Activated T-helper 1 cell treated with anti-CD3 and anti-CD28 coated beads, Interleukin-2, amount 50 U/mL, for 16 hours (primary cell): ENCODE data around the gene LRRC8D.
"Not testable (repeated sequence)": the region's sequence is repeated elsewhere in the genome, so short reads cannot be mapped to it uniquely, and the experiment has no call there.

Source experiments
- DNase-seq, 2 donors: peaks; one replicate each; pipeline ENCODE4 v3.0.0-alpha.2; 2020; ENCODE audit warnings: low read depth in 1 of 2, low spot score in 1 of 2

Gene LRRC8D

DNA sequence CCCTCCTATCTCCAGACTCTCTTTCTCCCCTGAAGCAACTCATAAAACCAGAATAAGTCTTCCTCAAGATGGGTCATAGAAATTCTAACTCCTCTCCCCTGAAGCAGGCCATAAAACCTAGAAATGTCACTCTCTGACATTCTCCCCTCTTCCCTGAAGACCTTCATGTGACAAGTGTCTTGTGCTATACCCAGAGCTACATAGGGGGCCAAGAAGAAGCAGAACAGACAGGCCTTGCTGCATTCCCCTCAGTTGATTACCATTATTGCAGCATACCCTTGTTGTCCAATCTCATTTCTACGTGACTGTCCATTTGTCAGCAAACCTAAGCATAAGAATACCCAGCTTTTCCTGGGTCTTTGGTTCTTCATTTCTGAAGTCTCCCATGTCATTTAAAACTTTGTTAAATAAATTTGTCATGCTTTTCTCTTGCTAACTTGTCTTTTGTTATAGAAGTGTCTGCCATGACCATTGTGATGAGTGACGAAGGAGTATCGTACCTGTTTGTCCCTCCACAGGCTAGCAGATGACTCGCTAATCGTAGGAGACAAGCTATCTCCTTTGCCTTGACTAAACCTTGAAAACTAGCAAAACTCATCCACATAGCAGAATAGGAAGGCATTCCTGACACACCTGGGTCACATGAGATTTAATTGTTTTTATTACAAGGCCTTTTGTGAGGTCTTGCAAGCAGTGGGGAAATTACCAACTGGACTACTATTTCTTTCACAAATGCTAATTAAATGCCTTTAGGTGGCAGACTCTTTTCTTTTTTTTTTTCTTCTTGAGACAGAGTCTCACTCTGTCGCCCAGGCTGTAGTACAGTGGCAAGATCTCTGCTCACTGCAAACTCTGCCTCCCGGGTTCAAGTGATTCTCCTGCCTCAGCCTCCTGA is 134.7 kb downstream of the LRRC8D start:
- DNase-seq, result no peak

DNA sequence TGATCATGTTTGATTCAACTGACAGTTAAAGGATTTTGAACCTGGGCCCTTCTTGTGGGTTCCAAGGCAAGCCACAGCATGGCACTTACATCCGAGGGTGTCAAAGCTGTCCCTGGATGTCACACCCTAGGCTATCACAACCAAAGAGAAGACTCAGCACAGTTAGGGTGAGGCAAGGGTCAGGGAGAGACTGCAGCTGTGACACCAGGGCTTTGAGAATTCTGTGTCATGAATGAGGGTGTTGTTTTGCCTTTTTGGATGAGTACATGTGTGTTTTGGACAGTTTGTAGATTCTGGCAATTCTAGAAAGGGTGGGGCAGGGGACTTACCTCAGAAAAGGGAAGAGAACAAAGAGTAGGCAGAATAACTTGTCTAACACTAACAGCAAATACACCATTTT is 136.3 kb downstream of the LRRC8D start:
- no peak for DNase-seq

DNA sequence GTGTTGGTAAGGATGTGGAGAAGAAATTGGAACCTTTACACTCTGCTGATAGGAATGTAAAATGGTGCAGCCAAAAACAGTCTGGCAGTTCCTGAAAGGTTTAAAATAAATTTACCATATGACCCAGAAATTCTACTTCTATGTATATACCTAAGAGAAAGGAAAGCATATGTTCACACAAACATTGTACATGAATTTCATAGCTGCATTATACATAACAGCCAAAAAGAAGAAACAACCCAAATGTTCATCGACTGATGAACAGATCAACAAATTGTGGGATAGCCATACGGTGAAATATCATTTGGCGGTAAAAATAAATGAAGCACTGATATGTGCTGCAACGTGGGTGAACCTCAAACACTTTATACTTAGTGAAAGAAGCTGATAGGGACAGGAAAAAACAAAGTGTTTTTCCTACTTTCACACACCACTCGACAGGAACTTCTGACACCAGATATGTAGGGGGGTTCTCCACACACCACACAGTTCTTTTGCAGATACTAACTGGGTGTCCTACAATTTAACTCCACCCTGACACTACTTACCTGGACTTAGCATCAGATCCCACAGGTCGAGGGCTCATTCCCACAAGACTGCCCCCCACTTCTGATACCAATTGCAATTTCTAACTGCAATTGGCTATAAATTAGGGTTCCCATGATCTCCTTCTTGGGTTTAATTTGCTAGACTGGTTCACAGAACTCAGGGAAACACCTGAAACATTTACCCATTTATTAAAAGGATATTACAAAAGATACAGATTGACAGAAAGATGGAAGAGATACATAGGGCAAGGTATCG is 138.2 kb downstream of the LRRC8D start:
- DNase-seq, result no peak

DNA sequence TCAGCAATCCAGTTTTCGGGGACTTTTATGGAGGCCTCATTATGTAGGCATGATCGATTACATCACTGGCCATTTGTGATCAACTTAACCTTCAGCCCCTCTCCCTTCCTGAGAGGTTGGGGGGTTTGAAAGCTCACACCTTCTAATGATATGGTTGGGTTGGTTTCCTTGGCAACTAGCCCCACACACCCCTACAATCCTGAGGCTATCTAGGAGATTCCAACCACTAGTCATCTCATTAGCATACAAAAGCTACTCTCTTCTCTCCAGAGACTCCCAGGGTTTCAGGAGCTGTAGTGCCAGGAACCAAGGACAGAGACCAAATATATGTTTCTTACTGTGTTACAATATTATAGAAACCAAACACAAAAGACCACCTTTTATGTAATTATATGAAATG is 138.9 kb downstream of the LRRC8D start:
- DNase-seq, result no peak

DNA sequence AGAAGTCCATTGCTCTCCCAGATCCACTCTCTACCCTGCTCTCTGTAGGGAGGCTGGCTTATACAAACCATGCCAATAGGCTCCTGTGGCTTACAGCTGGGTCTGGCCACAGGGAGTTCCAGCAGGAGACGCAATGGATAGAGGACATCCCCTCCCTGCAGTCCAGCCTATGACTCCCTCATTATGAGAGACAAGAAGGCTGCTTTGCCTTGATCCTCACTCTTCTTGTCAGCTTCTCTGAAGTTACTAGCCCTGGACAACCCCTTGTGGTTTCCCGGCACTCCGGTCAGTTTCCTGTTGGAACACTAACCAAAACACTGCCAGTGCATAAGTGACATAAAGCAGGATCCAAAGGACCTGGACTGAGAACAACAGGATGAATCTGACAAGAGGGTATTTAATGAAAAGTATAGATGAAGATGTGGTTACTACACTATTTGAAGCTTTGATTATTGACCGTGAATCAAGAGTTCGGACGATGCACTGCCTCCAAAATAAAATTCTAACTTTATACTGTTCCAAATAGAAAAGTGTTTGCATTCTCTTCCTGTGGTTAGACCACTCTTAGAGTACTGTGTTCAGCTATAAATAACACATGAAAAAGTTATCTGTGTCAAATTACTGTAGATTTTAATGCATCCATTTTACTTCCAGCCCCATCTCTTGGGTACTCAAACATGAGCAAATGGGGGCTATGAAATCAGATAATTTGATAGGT is 141.4 kb downstream of the LRRC8D start:
- DNase-seq, result no peak

DNA sequence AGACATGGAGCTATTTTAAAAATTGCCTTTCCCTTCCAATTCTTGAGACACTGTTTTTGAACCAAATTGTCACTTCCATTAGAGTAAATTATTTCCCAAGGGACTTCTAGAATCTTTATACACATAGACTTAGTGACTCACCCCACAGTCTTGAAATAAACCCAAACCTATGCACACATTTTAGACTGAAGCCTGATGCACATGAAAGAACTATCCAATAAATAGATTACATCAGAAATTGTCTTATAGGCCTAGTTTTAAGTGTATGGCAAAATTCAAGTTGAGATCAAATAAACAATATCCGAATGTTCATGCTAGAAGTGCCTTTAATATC is 141.9 kb downstream of the LRRC8D start:
- DNase-seq, result no peak

- no peak for DNase-seq
These were observed 144.4 kb downstream of the LRRC8D start for GRCh38 chr1:89965193-89965768.

DNA sequence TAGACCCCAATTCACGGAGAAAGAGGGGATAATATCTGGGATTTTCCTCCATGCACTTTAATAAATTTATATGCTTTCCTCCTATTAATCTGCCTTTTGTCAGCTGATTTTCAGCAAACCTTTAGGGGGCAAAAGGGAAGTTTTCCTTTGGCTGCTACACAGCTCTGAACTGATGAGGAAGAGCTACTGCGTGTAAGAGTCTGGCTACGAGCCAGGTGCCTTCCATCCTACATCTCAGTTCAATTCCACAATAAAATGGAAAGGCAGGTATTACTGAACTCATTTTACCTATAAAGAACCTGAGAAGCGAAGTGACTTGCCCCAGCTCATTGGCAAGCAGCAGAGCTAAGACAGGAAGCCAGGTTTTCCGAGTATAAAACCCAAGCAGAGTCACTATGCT is 145.8 kb downstream of the LRRC8D start:
- DNase-seq, result no peak

- DNase-seq, result no peak
These were observed 150.8 kb downstream of the LRRC8D start for GRCh38 chr1:89971600-89971999.

- DNase-seq, result no peak
These were observed 151.2 kb downstream of the LRRC8D start for GRCh38 chr1:89972024-89972423.

- no peak for DNase-seq
These were observed 152.8 kb downstream of the LRRC8D start for GRCh38 chr1:89973471-89974127.

DNA sequence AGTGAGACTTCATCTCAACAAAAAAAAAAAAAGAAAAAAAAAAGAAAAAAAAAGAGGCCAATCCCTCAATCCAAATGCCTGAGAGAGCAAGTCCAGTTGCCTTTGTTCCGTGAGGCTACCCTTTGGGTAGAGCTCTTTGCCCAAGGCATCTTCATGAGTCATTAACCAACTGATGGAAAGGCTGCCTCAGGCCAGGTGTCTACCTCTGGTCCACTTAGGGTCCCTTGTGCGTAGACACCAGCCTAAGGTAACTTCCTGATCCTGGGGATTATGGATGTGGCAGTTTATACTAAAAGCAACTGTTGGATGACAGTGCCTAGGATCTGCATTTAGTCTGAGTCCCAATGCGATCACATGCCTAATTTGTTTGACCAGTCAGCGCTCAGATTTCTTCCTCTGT is 153.4 kb downstream of the LRRC8D start:
- DNase-seq, result no peak

DNA sequence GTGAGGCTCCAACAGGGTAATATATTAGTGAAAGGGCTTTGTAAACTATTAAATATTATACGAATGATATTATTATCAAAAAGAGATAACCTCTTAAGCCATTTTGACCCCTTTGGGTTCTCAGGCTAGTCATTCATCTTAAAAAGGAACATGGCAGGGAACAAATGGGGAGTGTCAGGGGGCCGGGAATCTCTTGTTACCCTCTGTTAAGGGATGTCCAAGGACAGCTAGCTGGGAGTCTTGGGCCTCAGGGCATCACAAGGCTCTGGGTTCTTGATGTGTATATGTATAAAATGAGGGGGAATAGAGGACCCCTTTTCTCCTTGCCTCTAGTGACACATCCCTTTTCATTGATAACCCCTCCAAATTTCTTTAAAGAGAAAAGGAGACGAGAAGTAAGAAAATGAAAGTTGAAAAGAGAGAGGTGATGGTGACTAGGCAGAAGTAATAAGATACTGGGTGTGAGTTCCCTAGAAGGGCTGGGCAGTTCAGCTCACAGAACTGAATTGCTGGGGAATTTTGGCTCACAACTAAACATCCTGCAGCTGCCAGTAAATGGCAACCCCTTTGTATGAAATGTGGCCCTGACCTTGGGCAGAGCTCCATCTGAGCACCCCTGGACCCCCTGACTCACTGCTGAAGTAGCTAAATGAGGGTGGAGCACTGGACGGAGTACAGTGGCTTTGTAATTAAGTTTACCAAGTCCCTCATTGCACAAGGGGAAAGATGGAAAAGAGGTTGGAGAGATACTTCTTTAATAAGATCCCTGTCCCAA is 154.1 kb downstream of the LRRC8D start:
- DNase-seq, result no peak

GRCh38 chr1:89975540-89976125 is 154.8 kb downstream of the LRRC8D start:
- DNase-seq, result no peak

DNA sequence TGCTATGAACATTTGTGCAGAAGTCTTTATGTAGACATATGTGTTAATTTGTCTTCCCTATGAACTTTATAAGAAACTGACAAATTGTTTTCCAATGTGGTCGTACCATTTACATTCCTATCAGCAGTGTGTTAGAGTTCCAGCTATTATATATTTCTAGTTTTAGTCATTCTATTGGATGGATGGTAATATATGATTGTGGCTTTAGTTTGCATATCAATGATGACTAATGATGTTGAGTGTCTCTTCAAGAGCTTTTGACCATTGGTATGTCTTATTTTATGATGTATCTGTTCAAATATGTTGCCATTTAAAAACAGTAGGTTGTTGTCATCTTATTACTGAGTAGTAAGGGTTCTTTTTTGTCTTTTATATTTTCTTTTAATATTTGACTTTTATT is 157.9 kb downstream of the LRRC8D start:
- no peak for DNase-seq

DNA sequence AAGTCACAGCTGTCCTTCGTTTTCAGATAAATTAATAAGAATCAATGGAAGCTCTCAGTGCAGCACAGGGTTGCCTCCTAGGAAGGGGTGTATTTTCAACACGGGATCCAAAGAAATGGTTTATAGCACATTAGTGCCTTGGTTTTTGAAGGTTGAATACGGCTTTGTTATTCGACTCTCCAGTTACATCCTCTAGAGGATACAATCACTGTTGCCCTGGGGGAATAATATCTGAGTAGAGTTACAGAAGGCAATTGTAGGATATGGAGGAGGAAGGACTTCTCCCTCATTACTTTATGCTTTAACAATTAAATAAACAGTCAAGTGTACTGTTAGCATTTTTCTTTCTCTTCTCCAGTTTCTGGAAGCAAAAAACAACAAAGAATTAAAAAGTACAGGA is 159.8 kb downstream of the LRRC8D start:
- no peak for DNase-seq

DNA sequence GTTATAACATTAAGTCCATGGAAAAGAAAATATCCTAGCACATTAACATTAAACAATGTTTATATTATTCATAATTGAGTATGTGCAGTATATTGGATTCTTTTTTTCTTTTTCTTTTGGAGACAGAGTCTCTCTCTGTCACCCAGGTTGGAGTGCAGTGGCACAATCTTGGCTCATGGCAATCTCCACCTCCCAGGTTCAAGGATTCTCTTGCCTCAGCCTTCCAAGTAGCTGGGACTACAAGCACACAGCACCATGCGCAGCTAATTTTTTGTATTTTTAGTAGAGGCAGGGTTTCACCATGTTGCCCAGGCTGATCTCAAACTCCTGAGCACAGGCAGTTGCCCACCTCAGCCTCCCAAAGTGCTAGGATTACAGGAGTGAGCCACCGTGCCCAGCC is 162.0 kb downstream of the LRRC8D start:
- not testable (repeated sequence) for DNase-seq

DNA sequence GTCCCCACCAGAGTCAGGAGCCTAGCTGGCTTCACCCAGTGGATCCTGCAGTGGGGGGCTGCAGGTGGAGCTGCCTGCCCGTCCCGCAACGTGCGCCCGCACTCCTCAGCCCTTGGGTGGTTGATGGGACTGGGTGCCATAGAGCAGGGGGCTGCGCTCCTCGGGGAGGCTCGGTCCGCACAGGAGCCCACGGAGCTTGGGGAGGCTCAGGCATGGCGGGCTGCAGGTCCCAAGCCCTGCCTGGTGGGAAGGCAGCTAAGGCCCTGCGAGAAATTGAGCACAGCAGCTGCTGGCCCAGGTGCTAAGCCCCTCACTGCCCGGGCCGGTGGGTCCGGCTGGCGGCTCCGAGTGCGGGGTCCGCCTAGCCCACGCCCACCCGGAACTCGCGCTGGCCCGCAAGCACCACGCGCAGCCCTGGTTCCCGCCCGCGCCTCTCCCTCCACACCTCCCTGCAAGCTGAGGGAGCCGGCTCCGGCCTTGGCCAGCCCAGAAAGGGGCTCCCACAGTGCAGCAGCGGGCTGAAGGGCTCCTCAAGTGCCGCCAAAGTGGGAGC is 163.8 kb downstream of the LRRC8D start:
- DNase-seq, result not testable (repeated sequence)

DNA sequence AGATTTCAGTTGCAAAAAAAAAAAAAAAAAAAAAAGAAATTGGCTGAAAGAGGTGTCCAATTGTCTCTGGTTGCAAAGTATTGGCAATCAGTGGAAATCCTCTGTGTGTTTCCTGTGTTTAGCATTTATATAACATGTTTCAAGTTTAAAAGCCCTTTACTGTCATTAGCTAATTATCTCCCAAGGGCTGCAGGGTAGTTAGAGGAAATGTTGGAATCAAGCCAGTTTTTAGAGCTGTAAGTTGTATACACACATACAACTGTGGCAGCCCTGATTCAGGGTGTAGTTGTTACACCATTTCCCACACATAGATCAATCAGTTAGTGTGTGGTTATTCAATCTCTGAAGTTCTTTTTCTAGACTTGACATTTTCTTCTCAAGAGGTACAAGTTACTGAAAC is 165.2 kb downstream of the LRRC8D start:
- no peak for DNase-seq
